ENCODE measurements around the gene PPIB. TPM values are rescaled to one million over a fixed set of nuclear protein-coding genes. Genes with fewer than 3 reads are reported as not detected.

Gene PPIB
- total and polyA plus RNA-seq, 9 of the 15 experiments (the other 6 are each of a cell fraction or from before 2014, with no cell fraction given) = 306 to 746 (median 439) TPM

DNA sequence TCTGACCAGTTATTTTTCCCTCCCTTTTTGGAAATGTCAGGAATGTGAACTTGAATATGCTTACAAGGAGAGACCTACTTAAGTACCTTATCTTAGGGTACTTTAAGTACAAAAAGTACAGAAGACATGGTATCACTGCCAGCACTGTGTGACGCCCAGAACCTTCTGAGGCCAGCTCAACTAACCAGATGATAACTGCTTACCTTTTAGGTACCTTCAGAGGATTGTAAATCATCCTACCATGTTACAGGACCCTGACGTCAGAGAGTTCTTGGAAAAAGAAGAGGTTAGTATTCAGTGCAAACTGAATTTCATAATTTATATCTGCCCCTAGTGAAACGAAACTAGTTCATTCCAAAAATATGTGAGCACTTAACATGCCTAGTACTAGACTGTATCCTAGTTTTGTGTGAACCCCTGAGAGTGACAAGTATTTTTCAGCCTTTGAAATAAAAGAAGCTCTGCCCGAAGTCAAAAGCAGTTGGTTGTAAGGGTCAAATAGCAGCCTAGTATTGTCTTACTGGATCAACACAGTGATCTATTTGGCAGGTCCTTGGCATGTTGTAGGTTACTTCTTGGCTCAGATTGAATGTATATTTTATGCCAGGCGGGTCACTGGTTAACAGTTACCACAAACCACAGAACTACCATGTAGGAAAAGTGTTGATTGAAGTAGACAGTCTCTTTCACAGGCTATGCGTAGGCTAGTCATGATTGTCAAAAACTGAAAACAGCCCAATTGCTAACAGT is 35.1 kb downstream of the PPIB start (continued):
- TF ChIP-seq ARHGAP35 (IDR thresholded peaks at IDR 0.05; ENCODE audit: partially characterized antibody) = no peak
- TF ChIP-seq, protein P1, sequence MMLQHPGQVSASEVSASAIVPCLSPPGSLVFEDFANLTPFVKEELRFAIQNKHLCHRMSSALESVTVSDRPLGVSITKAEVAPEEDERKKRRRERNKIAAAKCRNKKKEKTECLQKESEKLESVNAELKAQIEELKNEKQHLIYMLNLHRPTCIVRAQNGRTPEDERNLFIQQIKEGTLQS (IDR thresholded peaks at IDR 0.05) = no peak
- TF ChIP-seq, protein P1 (CRISPR knock-in tag; conservative IDR thresholded peaks at IDR 0.05) = no peak

DNA sequence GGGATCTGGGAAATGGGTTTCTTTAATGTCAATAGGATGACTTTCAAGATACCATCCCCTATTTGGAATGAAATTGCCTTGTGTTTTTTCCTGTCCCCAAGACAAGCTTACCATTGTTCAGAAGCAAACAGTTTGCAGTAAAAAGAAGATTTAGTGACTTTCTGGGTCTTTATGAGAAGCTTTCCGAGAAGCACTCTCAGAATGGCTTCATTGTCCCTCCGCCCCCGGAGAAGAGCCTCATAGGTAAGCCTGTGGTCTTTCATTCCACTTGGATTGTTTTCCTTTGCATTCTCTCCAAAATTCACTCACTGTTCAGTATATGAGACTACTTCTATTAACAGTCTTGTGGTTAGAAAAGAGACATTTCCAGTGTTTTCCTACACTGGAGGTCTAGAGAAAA is 36.8 kb downstream of the PPIB start:
- POLR2A ChIA-PET = interaction anchor here (0.9 kb wide), 1 partner anchor 14 kb away, joined by 3 read pairs; no protein-coding TSS in a partner anchor
- no peaks in the 10 kb centered on the region for H3K9me3 ChIP-seq (replicated peaks; ENCODE audit: control insufficient read depth, insufficient read depth, low read depth, low read length)
- FAIRE-seq (no peak), ATAC-seq (no peak), DNase-seq (ENCODE audit: extremely low read depth in 1 of 4, low spot score in 3 of 4) (no peak)
- no peaks in the 10 kb centered on the region for H3K79me2 ChIP-seq (ENCODE audit: control insufficient read depth, insufficient read depth, low read length)
- TF ChIP-seq, protein P2, sequence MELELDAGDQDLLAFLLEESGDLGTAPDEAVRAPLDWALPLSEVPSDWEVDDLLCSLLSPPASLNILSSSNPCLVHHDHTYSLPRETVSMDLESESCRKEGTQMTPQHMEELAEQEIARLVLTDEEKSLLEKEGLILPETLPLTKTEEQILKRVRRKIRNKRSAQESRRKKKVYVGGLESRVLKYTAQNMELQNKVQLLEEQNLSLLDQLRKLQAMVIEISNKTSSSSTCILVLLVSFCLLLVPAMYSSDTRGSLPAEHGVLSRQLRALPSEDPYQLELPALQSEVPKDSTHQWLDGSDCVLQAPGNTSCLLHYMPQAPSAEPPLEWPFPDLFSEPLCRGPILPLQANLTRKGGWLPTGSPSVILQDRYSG (tag; conservative IDR thresholded peaks at IDR 0.05; ENCODE audit: low read depth) = no peak
- TF ChIP-seq CBX5 (IDR thresholded peaks at IDR 0.05; ENCODE audit: borderline replicate concordance, low read depth) (no peak), ZNF830 (CRISPR knock-in tag; IDR thresholded peaks at IDR 0.05) (no peak), CCNT2 (IDR thresholded peaks at IDR 0.05; ENCODE audit: borderline replicate concordance, extremely low read depth, insufficient read length, low read depth, low read length) (no peak)
- no peaks in the 10 kb centered on the region for H3K4me1 ChIP-seq (replicated peaks in 1 of 2; ENCODE audit: control insufficient read depth in 2 of 2, insufficient read depth in 2 of 2, low read length in 2 of 2)
- CTCF ChIA-PET (ENCODE audit: low intra/inter-chr PET ratio) = no interaction called here
- intact Hi-C loops (cut with micrococcal nuclease) (no loop called here), in situ Hi-C loops (cut with MboI) (no loop called here)
- BruUV-seq (replicated peaks) = no TSS peak
- no peaks in the 10 kb centered on the region for H4K20me1 ChIP-seq (replicated peaks; ENCODE audit: control insufficient read depth, insufficient read depth, low read length)
- H3K27me3 ChIP-seq (ENCODE audit: control insufficient read depth in 2 of 2, insufficient read depth in 2 of 2, low read length in 2 of 2) = no peaks in the 10 kb centered on the region
- WGBS (ENCODE audit: insufficient coverage, low coverage, missing lambda C conversion rate) = 78% methylated on average over 3 of the region's 3 CpGs
- no peak overlapping the region for H3K4me3 ChIP-seq
- peaks cover 83% of the 10 kb centered on the region for H3K36me3 ChIP-seq (ENCODE audit: control insufficient read depth, insufficient read depth, low read length)
- no peak overlapping the region for H3K9ac ChIP-seq (ENCODE audit: insufficient read depth in 1 of 2, low read depth in 2 of 2, low read length in 2 of 2)
- no peaks in the 10 kb centered on the region for H3K9me1 ChIP-seq (ENCODE audit: control insufficient read depth, insufficient read depth, low read length)
- no peak overlapping the region for H3K27ac ChIP-seq (ENCODE audit: extremely low read depth, low read depth, low read length)
- H2AFZ ChIP-seq (ENCODE audit: low read depth, low read length) = no peak overlapping the region
- H3K4me2 ChIP-seq (ENCODE audit: insufficient read depth, low read length) = no peak overlapping the region

All from K562 (cell line).